ENCODE measurements around the gene CDHR2. TPM values are rescaled to one million over a fixed set of nuclear protein-coding genes. Genes with fewer than 3 reads are reported as not detected.

Gene CDHR2
- total and polyA plus RNA-seq, 2 of the 13 experiments (the other 11 are each of a cell fraction or from before 2014, with no cell fraction given): 17.9 to 20.9 TPM

- TF ChIP-seq ZNF256 (CRISPR knock-in tag; conservative IDR thresholded peaks at IDR 0.05): 0 out of 2 replicates have a peak, but pooled peaks have one; percentile 35
- TF ChIP-seq MLX (CRISPR knock-in tag; IDR thresholded peaks at IDR 0.05): no peak
- no peak for TF ChIP-seq ZNF225 (CRISPR knock-in tag; IDR thresholded peaks at IDR 0.05)
- TF ChIP-seq ZC3H13 (CRISPR knock-in tag; IDR thresholded peaks at IDR 0.05): no peak
- peak; percentile 79 for TF ChIP-seq SALL2 (CRISPR knock-in tag; IDR thresholded peaks at IDR 0.05)
- 0 out of 2 replicates have a peak, but pooled peaks have one; percentile 33 for TF ChIP-seq KDM2A (CRISPR knock-in tag; IDR thresholded peaks at IDR 0.05; ENCODE audit: borderline replicate concordance, low read depth)
- no peak for TF ChIP-seq ZBTB37 (CRISPR knock-in tag; IDR thresholded peaks at IDR 0.05)
- no peak for TF ChIP-seq FIP1L1 (IDR thresholded peaks at IDR 0.05; ENCODE audit: borderline replicate concordance, insufficient read depth, low read depth, low read length)
- TF ChIP-seq IKZF4 (CRISPR knock-in tag; IDR thresholded peaks at IDR 0.05; ENCODE audit: borderline replicate concordance, low read depth, not compliant biosample characterization): no peak
- TF ChIP-seq ZNF639 (CRISPR knock-in tag; conservative IDR thresholded peaks at IDR 0.05): no peak
- TF ChIP-seq ZNF543 (CRISPR knock-in tag; IDR thresholded peaks at IDR 0.05): no peak
- TF ChIP-seq ZNF329 (CRISPR knock-in tag; IDR thresholded peaks at IDR 0.05; ENCODE audit: low read depth): no peak
- TF ChIP-seq ELF3 (CRISPR knock-in tag; IDR thresholded peaks at IDR 0.05): 0 out of 2 replicates have a peak, but pooled peaks have one; percentile 43
- no peak for TF ChIP-seq ZNF556 (CRISPR knock-in tag; IDR thresholded peaks at IDR 0.05; ENCODE audit: borderline replicate concordance)
- TF ChIP-seq ATF2 (CRISPR knock-in tag; IDR thresholded peaks at IDR 0.05): no peak
- no peak for TF ChIP-seq NKX3-1 (CRISPR knock-in tag; IDR thresholded peaks at IDR 0.05)
- TF ChIP-seq THAP9 (CRISPR knock-in tag; IDR thresholded peaks at IDR 0.05; ENCODE audit: borderline replicate concordance): no peak
- TF ChIP-seq TRIM24 (CRISPR knock-in tag; IDR thresholded peaks at IDR 0.05): no peak
- no peak; the same call in 1 of the 2 replicates for TF ChIP-seq ZNF276 (CRISPR knock-in tag; IDR thresholded peaks at IDR 0.05; ENCODE audit: low read depth)
These were observed 7.6 kb upstream of the CDHR2 start (continued) for GRCh38 chr5:176541338-176542134.

Measured in HepG2 (cell line).